ENCODE measurements around the gene OSMR. TPM values are rescaled to one million over a fixed set of nuclear protein-coding genes. Genes with fewer than 3 reads are reported as not detected.

The OSMR gene
- total RNA-seq, 1 experiment from 2014 or later = 31.6 TPM

GRCh38 chr5:38803246-38803645 lies 42.6 kb upstream of the OSMR start:
- H3K9me3 ChIP-seq (ENCODE audit: low read depth, low read length, poor library complexity, severe bottlenecking) = no peaks in the 10 kb centered on the region
- ChIA-PET CTCF (interaction anchor here (1.1 kb wide), 1 partner anchor 361 kb away, joined by 3 read pairs; no protein-coding TSS in a partner anchor), POLR2A (ENCODE audit: low non-redundant PET) (interaction anchor here (0.6 kb wide), 1 partner anchor 432 kb away, joined by 3 read pairs; no protein-coding TSS in a partner anchor)
- intact Hi-C loops (cut with micrococcal nuclease; ENCODE audit: unreplicated experiment) = no loop called here
- no peak overlapping the region for H3K27ac ChIP-seq (ENCODE audit: low read depth, low read length, poor library complexity, severe bottlenecking)
- peaks cover 29% of the 10 kb centered on the region for H3K4me1 ChIP-seq (ENCODE audit: insufficient read depth, low read length, poor library complexity, severe bottlenecking)
- H3K4me3 ChIP-seq (ENCODE audit: low read depth, low read length, poor library complexity, severe bottlenecking) = no peak overlapping the region
- no peaks in the 10 kb centered on the region for H3K36me3 ChIP-seq (ENCODE audit: insufficient read depth, low read length, poor library complexity, severe bottlenecking)
- no TSS peak for BruUV-seq (replicated peaks)
- H3K27me3 ChIP-seq (replicated peaks; ENCODE audit: insufficient read depth, low read depth, low read length, poor library complexity) = no peaks in the 10 kb centered on the region
- DNase-seq (ENCODE audit: low spot score) = no peak
- TF ChIP-seq EZH2 (IDR thresholded peaks at IDR 0.05; ENCODE audit: borderline replicate concordance, low read depth, low read length, poor library complexity, severe bottlenecking) (no peak), CTCF (conservative IDR thresholded peaks at IDR 0.05; ENCODE audit: low read depth, low read length) (no peak)

- Histone ChIP-seq H3K27ac (ENCODE audit: low read depth, low read length, poor library complexity, severe bottlenecking) (peak overlapping the region; percentile 60), H3K36me3 (ENCODE audit: insufficient read depth, low read length, poor library complexity, severe bottlenecking) (no peaks in the 10 kb centered on the region), H3K4me3 (ENCODE audit: low read depth, low read length, poor library complexity, severe bottlenecking) (no peak overlapping the region), H3K27me3 (replicated peaks; ENCODE audit: insufficient read depth, low read depth, low read length, poor library complexity) (no peaks in the 10 kb centered on the region), H3K9me3 (ENCODE audit: low read depth, low read length, poor library complexity, severe bottlenecking) (no peaks in the 10 kb centered on the region), H3K4me1 (ENCODE audit: insufficient read depth, low read length, poor library complexity, severe bottlenecking) (peaks cover 36% of the 10 kb centered on the region)
- intact Hi-C loops (cut with micrococcal nuclease; ENCODE audit: unreplicated experiment) = loop anchor here (5.0 kb wide), 2 partner anchors 140 to 250 kb away; partner anchors contain the start of gene LIFR
- BruUV-seq (replicated peaks) = no TSS peak
- no peak for TF ChIP-seq EZH2 (IDR thresholded peaks at IDR 0.05; ENCODE audit: borderline replicate concordance, low read depth, low read length, poor library complexity, severe bottlenecking)
- no peak for TF ChIP-seq CTCF (conservative IDR thresholded peaks at IDR 0.05; ENCODE audit: low read depth, low read length)
- ChIA-PET POLR2A (ENCODE audit: low non-redundant PET) (no interaction called here), CTCF (interaction anchor here (1.4 to 5.0 kb wide), 2 partner anchors 26 to 365 kb away, joined by 3 to 151 read pairs; no protein-coding TSS in a partner anchor)
- peak; percentile 37 for DNase-seq (ENCODE audit: low spot score)
Measured at GRCh38 chr5:38806775-38807258, 39.0 kb upstream of the OSMR start.

- H3K27me3 ChIP-seq (replicated peaks; ENCODE audit: insufficient read depth, low read depth, low read length, poor library complexity) = no peaks in the 10 kb centered on the region
- no peak overlapping the region for H3K4me3 ChIP-seq (ENCODE audit: low read depth, low read length, poor library complexity, severe bottlenecking)
- intact Hi-C loops (cut with micrococcal nuclease; ENCODE audit: unreplicated experiment) = loop anchor here (2.0 to 5.0 kb wide), 7 partner anchors 83 to 599 kb away; partner anchors contain the start of gene LIFR
- POLR2A ChIA-PET (ENCODE audit: low non-redundant PET) = no interaction called here
- CTCF ChIA-PET = interaction anchor here (0.6 to 5.0 kb wide), 4 partner anchors 27 to 387 kb away, joined by 3 to 151 read pairs (median 20); no protein-coding TSS in a partner anchor
- no peaks in the 10 kb centered on the region for H3K36me3 ChIP-seq (ENCODE audit: insufficient read depth, low read length, poor library complexity, severe bottlenecking)
- BruUV-seq (replicated peaks) = no TSS peak
- peak; percentile 86 for DNase-seq (ENCODE audit: low spot score)
- H3K9me3 ChIP-seq (ENCODE audit: low read depth, low read length, poor library complexity, severe bottlenecking) = no peaks in the 10 kb centered on the region
- no peak for TF ChIP-seq CTCF (conservative IDR thresholded peaks at IDR 0.05; ENCODE audit: low read depth, low read length)
- TF ChIP-seq EZH2 (IDR thresholded peaks at IDR 0.05; ENCODE audit: borderline replicate concordance, low read depth, low read length, poor library complexity, severe bottlenecking) = no peak
- H3K27ac ChIP-seq (ENCODE audit: low read depth, low read length, poor library complexity, severe bottlenecking) = peak overlapping the region; percentile 60
- peaks cover 37% of the 10 kb centered on the region for H3K4me1 ChIP-seq (ENCODE audit: insufficient read depth, low read length, poor library complexity, severe bottlenecking)
Measured at GRCh38 chr5:38807570-38808483, 38.0 kb upstream of the OSMR start.

Data from A673 (cell line).